Heart right ventricle (tissue), 16 donors: ENCODE measurements around the gene PRKD2. TPM values are rescaled to one million over a fixed set of nuclear protein-coding genes. Genes with fewer than 3 reads are reported as not detected.

Experiments used
- ATAC-seq, 8 donors: fragments of 200-7000 bp; cut with Tn5 transposase; one replicate each; pipeline ENCODE4 v1.9.1; 2020; ENCODE audit warnings: mild to moderate bottlenecking in 8 of 8, moderate library complexity in 8 of 8, moderate number of reproducible peaks in 1 of 8
- DNase-seq, 2 donors: peaks; one replicate each; pipeline ENCODE4 v3.0.0-alpha.2; 2020
- H3K27ac ChIP-seq, 10 donors: fragments of 200-600 bp; sonication (generic) in 2 of 10; one replicate each; pipeline versions ENCODE4 v1.5.0 to v1.8.0; 2020 to 2022; ENCODE audit warnings: mild to moderate bottlenecking in 3 of 10
- H3K27me3 ChIP-seq, 7 donors: fragments of 200-600 bp; one replicate each; pipeline ENCODE4 v1.8.0; 2021 to 2022; ENCODE audit warnings: mild to moderate bottlenecking in 2 of 7
- H3K36me3 ChIP-seq, 9 donors: fragments of 200-600 bp; sonication (generic) in 1 of 9; one replicate each; pipeline versions ENCODE4 v1.5.0 to v1.8.0; 2020 to 2022; ENCODE audit warnings: mild to moderate bottlenecking in 2 of 9
- H3K4me1 ChIP-seq, 9 donors: fragments of 200-600 bp; sonication (generic) in 1 of 9; one replicate each; pipeline versions ENCODE4 v1.5.0 to v1.8.0; 2020 to 2022; ENCODE audit warnings: mild to moderate bottlenecking in 4 of 9
- H3K4me3 ChIP-seq, 10 donors: fragments of 200-600 bp; sonication (generic) in 2 of 10; one replicate each; pipeline versions ENCODE4 v1.5.0 to v1.8.0; 2020 to 2022; ENCODE audit warnings: mild to moderate bottlenecking in 7 of 10, moderate library complexity in 2 of 10
- H3K9me3 ChIP-seq, 11 donors: fragments of 200-600 bp in 10 of 11; sonication (generic) in 2 of 11; one replicate each; pipeline versions ENCODE4 v1.5.0 to v1.8.0; 2013 to 2022; ENCODE audit warnings: mild to moderate bottlenecking in 2 of 11, control low read depth in 1 of 11, moderate library complexity in 1 of 11
- WGBS, 2 donors: extraction: QIAGEN DNeasy Blood & Tissue Kit; methylation state at CpG; one replicate each; pipeline ENCODE4 v1.1.7; 2013; ENCODE audit warnings: inconsistent platforms in 1 of 2; 5-methylcytosine and 5-hydroxymethylcytosine counted together
- intact Hi-C, 10 donors: fragments of 100-400 bp; cut with DNase I; formaldehyde crosslinking; loops; one replicate each; pipeline versions ENCODE4 v1.11.1 to v1.14.2; 2022
- polyA plus RNA-seq, 2 donors: library from polyadenylated mRNA; stranded (reverse); fragments of 200-250 nt; gene quantifications; one replicate each; pipeline ENCODE4 v1.2.3, GENCODE V29; 2013
- total RNA-seq, 10 donors: library from RNA; stranded (reverse); fragmentation: NEBNext Ultra II Directional in 3 of 10; extraction: Animal tissue kit (Norgen Biotek cat#: 25700) in 3 of 10; gene quantifications; one replicate each; pipeline versions ENCODE4 v1.2.1 to v1.2.4, GENCODE V29; 2021 to 2023
- TF ChIP-seq, protein P1 (sequence below), 9 donors: fragments of 200-600 bp; sonication (generic) in 2 of 9; IDR thresholded peaks; one replicate each; pipeline versions ENCODE4 v1.5.0 to v1.8.0; 2021 to 2022; ENCODE audit warnings: antibody characterized with exemption in 9 of 9, mild to moderate bottlenecking in 5 of 9, moderate library complexity in 1 of 9
- donor health status: Arrhythmogenic right ventricular cardiomyopathy.
- donor health status: ischemic (EF 13 %, LVEDD 7.1; RV severe dilation, severe dysfunction).
- donor health status: healthy with polysubstance abuse.
- donor health status: DM: no; HTN: yes; CAD: no.
- donor health status: DM: no; HTN: no; CAD: no.
- donor health status: ischemic (EF 25% LVEDD 6.9; RV normal size, moderate dysfunction).
- donor health status: ischemic (EF 25% LVEDD 5.7; RV mildly dilated, moderate dysfunction).
- donor health status: healthy.
- donor health status: DM: yes; HTN: yes; CAD: no.
- donor health status: Ischemic cardiomyopathy.
- donor health status: ischemic (EF 35%, LVEDD 5.7; RV mildly dilated, moderate dysfunction).
- donor health status: nonischemic (EF 11% LVEDD 7.7; RV severe dilation, severe dysfunction).
- donor health status: DM: yes; HTN: yes; CAD: no.
- donor health status: PGD.
- donor health status: ischemic (EF 29% LVEDD 5.4; RV normal size, mild dysfunction).
- donor health status: nonischemic (EF 23%, LVEDD 6.1; RV moderate dilation, normal function).

PRKD2 gene
- total and polyA plus RNA-seq, 12 donors = 11.7 to 22.7 (median 13.8) TPM

DNA sequence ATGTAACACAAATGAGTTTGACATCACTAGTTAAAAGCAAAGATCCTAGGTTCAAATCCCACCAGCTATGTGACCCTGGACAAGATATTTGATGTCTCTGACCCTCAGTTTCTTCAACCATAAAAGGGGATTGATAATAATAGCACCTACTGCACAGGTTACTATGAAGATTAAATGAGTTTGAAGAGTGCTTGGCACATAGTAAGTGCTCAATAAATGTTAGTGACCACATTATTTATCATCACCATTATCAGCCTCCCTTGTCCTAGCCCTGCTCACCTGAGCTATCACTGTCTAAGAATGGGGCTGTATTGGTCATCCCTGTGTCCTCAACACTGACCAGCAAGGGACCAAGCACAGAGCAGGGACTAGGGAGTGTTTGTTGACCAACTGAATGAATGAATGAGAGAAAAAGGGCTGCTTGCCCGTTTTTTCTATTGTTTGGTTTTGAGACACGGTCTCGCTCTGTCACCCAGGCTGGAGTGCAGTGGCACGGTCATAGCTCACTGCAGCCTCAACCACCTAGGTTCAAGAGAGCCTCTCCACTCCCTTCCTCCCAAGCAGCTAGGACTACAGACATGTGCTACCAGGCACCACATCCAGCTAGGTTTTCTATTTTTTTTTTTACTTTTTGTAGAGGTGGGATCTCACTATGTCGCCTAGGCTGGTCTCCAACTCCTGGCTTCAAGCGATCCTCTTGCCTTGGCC, 29.3 kb downstream of the PRKD2 start:
- DNase-seq = no peak
- Histone ChIP-seq H3K36me3 (peaks cover 0 to 100% (median 67%) of the 10 kb centered on the region in 9 donors), H3K4me3 (no peak overlapping the region), H3K27me3 (no peaks in the 10 kb centered on the region), H3K27ac (no peak overlapping the region), H3K9me3 (no peaks in the 10 kb centered on the region), H3K4me1 (no peaks in the 10 kb centered on the region)
- peak in 1 of 8 donors; percentile 10 for ATAC-seq
- TF ChIP-seq, protein P1, sequence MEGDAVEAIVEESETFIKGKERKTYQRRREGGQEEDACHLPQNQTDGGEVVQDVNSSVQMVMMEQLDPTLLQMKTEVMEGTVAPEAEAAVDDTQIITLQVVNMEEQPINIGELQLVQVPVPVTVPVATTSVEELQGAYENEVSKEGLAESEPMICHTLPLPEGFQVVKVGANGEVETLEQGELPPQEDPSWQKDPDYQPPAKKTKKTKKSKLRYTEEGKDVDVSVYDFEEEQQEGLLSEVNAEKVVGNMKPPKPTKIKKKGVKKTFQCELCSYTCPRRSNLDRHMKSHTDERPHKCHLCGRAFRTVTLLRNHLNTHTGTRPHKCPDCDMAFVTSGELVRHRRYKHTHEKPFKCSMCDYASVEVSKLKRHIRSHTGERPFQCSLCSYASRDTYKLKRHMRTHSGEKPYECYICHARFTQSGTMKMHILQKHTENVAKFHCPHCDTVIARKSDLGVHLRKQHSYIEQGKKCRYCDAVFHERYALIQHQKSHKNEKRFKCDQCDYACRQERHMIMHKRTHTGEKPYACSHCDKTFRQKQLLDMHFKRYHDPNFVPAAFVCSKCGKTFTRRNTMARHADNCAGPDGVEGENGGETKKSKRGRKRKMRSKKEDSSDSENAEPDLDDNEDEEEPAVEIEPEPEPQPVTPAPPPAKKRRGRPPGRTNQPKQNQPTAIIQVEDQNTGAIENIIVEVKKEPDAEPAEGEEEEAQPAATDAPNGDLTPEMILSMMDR (IDR thresholded peaks at IDR 0.05) = no peak
- WGBS, 2 donors = 90 to 92% methylated on average over 6 of the region's 6 CpGs
- intact Hi-C loops = no loop called here

DNA sequence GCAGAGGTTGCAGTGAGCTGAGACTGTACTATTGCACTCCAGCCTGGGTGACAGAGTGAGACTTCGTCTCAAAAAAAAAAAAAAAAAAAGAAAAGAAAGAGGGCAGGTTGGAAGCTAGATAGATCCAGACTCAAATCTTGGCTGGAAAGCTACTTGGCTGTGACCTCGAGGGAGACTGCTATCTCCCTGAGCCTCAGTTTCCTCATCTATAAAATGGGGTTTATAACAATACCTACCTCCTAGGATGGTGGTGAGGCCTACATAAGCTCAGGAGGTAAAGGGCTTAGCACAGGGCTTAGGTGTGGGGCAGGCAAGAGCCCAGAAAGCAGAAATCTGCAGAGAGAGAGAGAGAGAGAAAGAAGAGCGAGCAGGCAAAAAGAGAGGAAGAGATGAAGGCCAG, 31.7 kb downstream of the PRKD2 start:
- TF ChIP-seq, protein P1 (IDR thresholded peaks at IDR 0.05) = no peak
- 78 to 79% methylated on average over 3 of the region's 3 CpGs for WGBS, 2 donors

DNA sequence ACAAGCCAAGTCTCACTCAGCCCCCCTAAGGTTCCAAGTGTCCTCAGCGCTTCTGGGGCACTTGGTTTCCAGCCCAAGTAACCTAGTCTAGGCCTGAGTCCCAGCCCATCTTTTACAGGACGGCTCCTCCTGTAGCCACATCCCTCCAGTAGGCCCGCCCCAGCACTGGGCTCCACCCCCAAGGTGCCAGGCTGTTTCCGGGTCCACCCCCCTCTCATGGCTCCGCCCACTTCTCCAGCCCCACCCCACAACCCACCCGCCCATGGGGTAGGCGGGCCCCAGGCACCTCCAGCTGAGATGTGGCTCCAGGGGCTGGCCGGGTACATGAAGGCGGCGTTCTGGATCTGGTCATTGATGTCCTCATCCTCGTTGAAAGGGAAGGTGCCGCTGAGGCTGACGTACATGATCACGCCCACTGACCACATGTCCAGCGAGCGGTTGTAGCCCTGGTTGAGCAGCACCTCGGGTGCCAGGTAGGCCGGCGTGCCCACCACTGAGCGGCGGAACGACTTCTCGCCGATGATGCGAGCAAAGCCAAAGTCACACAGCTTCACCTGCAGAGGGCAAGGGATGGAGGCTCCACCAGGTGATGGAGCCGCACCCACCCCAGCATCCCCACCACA, 38.7 kb downstream of the PRKD2 start:
- Histone ChIP-seq H3K9me3 (no peaks in the 10 kb centered on the region), H3K36me3 (peaks cover 0 to 100% (median 38%) of the 10 kb centered on the region in 9 donors), H3K27me3 (no peaks in the 10 kb centered on the region), H3K4me3 (no peak overlapping the region), H3K4me1 (no peaks in the 10 kb centered on the region), H3K27ac (no peak overlapping the region)
- ATAC-seq (peak in 4 of 8 donors; percentile 11 to 68 (median 28)), DNase-seq (no peak)
- 84 to 85% methylated on average over 26 of the region's 26 CpGs for WGBS, 2 donors
- intact Hi-C loops = no loop called here
- TF ChIP-seq, protein P1 (IDR thresholded peaks at IDR 0.05) = no peak

More for the DNA sequence above, 31.7 kb downstream of the PRKD2 start:
- no peak overlapping the region for H3K27ac ChIP-seq
- DNase-seq (no peak), ATAC-seq (no peak)
- H3K36me3 ChIP-seq = peaks cover 0 to 100% (median 49%) of the 10 kb centered on the region in 9 donors
- no peaks in the 10 kb centered on the region for H3K9me3 ChIP-seq
- intact Hi-C loops = no loop called here
- no peak overlapping the region for H3K4me3 ChIP-seq
- H3K4me1 ChIP-seq = no peaks in the 10 kb centered on the region
- no peaks in the 10 kb centered on the region for H3K27me3 ChIP-seq

DNA sequence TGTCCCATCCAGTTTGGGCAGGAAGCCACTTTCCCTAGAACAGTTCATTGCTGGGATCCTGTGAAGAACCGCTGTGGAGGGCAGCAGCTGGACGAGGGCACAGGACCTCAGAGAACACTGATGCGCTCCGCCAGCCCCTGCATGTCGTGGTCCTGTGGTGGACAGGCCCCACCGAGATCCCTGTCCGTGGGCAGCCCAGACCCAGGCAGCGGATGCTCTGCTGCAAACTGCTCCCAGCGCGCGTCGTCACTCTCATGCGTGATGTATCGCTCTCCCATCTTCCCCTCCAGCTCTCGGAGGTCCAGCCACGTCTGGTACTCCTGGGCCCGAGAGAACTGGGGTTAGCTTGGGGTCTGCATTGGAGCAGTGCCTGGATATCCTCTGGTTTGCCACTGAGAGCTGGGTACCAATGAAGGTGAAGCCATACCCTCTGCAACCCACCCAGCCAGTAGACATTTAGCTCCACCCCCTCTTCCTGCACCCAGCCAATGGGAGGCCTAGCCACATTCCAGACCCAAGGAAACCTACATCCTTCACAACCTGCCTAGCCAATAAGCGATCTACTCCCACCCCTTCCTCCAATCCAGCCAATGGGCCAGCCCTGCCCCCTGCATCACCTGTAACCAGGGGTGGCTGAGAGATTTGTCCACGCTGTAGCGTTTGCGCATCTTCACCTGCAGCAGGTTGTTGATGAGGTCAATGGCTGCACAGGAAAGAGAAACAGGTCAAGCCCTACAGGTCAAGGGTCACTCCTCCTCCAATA, 42.3 kb downstream of the PRKD2 start:
- DNase-seq (no peak), ATAC-seq (peak in 6 of 8 donors; percentile 15 to 45 (median 36))
- Histone ChIP-seq H3K27me3 (no peaks in the 10 kb centered on the region), H3K27ac (no peak overlapping the region), H3K4me1 (no peaks in the 10 kb centered on the region), H3K4me3 (no peak overlapping the region), H3K9me3 (no peaks in the 10 kb centered on the region), H3K36me3 (peaks cover 0 to 74% (median 30%) of the 10 kb centered on the region in 9 donors)
- WGBS, 2 donors = 94 to 95% methylated on average over 21 of the region's 21 CpGs
- intact Hi-C loops = no loop called here
- TF ChIP-seq, protein P1 (IDR thresholded peaks at IDR 0.05) = no peak
